Neural cell (in vitro differentiated cells): ENCODE measurements around the gene NAA50. TPM values are rescaled to one million over a fixed set of nuclear protein-coding genes. Genes with fewer than 3 reads are reported as not detected.

Source experiments
- H2AFZ ChIP-seq: fragments of 200-600, 300-800 bp; sonication (generic), shearing (Covaris generic); 2 replicates; pipeline ENCODE4 v1.6.0; 2014; ENCODE audit warnings: low read depth, mild to moderate bottlenecking, antibody characterized with exemption, low read length, moderate library complexity
- H3F3A ChIP-seq: fragments of 200-600 bp; shearing (Covaris generic); 2 replicates; pipeline ENCODE4 v1.6.1; 2016; ENCODE audit warnings: mild to moderate bottlenecking, moderate library complexity, mixed read lengths, antibody characterized with exemption, low read length; ENCODE audit not compliant: insufficient read depth, poor library complexity, severe bottlenecking
- H3K27ac ChIP-seq: fragments of 200-600, 300-800 bp; sonication (generic), shearing (Covaris generic); 2 replicates; pipeline ENCODE4 v1.5.1; 2014; ENCODE audit warnings: mild to moderate bottlenecking, low read length, moderate library complexity
- H3K27me3 ChIP-seq: fragments of 300-800, 200-600 bp; sonication (generic), shearing (Covaris generic); 2 replicates; pipeline ENCODE4 v1.6.0; 2014; ENCODE audit warnings: mild to moderate bottlenecking, low read depth, low read length, moderate library complexity; ENCODE audit not compliant: insufficient read depth
- H3K36me3 ChIP-seq: fragments of 300-800, 200-600 bp; sonication (generic), shearing (Covaris generic); 2 replicates; pipeline ENCODE4 v1.5.1; 2014; ENCODE audit warnings: mild to moderate bottlenecking, antibody characterized with exemption, low read length, moderate library complexity; ENCODE audit not compliant: insufficient read depth
- H3K4me2 ChIP-seq: fragments of 300-800, 200-600 bp; sonication (generic), shearing (Covaris generic); 2 replicates; pipeline ENCODE4 v1.6.0; 2014; ENCODE audit warnings: mild to moderate bottlenecking, low read length
- H3K4me3 ChIP-seq: fragments of 300-800, 200-600 bp; sonication (generic), shearing (Covaris generic); 2 replicates; pipeline ENCODE4 v1.5.1; 2014; ENCODE audit warnings: mild to moderate bottlenecking, low read length, moderate library complexity
- H3K79me2 ChIP-seq: fragments of 200-600 bp; shearing (Covaris generic); replicated peaks from 2 replicates; pipeline ENCODE4 v1.6.0; 2014; ENCODE audit warnings: mild to moderate bottlenecking, low read length, moderate library complexity; ENCODE audit not compliant: insufficient read depth
- H3K9ac ChIP-seq: fragments of 300-800, 200-600 bp; sonication (generic), shearing (Covaris generic); 2 replicates; pipeline ENCODE4 v1.6.1; 2016; ENCODE audit warnings: mild to moderate bottlenecking, low read length, mixed read lengths
- H3K9me2 ChIP-seq: fragments of 200-600 bp; shearing (Covaris generic); 2 replicates; pipeline ENCODE4 v1.6.1; 2016; ENCODE audit warnings: mild to moderate bottlenecking, low read length, mixed read lengths; ENCODE audit not compliant: insufficient read depth
- H3K9me3 ChIP-seq: fragments of 200-600, 300-800 bp; sonication (generic), shearing (Covaris generic); 2 replicates; pipeline ENCODE4 v1.6.1; 2016; ENCODE audit warnings: mild to moderate bottlenecking, mixed run types, low read length, moderate library complexity, mixed read lengths
- H4K20me1 ChIP-seq: fragments of 200-600 bp; shearing (Covaris generic); 2 replicates; pipeline ENCODE4 v1.6.1; 2016; ENCODE audit warnings: mild to moderate bottlenecking, mixed run types; ENCODE audit not compliant: insufficient read depth
- EP300 ChIP-seq: fragments of 450-650 bp; conservative IDR thresholded peaks from 2 replicates; pipeline ENCODE4 v1.6.1; 2014; ENCODE audit warnings: antibody characterized with exemption, mild to moderate bottlenecking, moderate library complexity; ENCODE audit not compliant: poor library complexity, severe bottlenecking
- EZH2 ChIP-seq: fragments of 200-600, 300-800 bp; shearing (Covaris generic), sonication (generic); IDR thresholded peaks from 2 replicates; pipeline ENCODE4 v1.6.1; 2014; ENCODE audit warnings: antibody characterized with exemption, low read length, borderline replicate concordance, mild to moderate bottlenecking; ENCODE audit not compliant: insufficient read depth, poor library complexity, severe bottlenecking
- MXI1 ChIP-seq: fragments of 450-650 bp; conservative IDR thresholded peaks from 2 replicates; pipeline ENCODE4 v1.6.1; 2014; ENCODE audit warnings: antibody characterized with exemption, mild to moderate bottlenecking; ENCODE audit not compliant: poor library complexity, severe bottlenecking
- POLR2AphosphoS5 ChIP-seq: IDR thresholded peaks from 2 replicates; pipeline ENCODE4 v1.6.1; 2012
- RAD21 ChIP-seq: fragments of 450-650 bp; conservative IDR thresholded peaks from 2 replicates; pipeline ENCODE4 v1.6.1; 2014; ENCODE audit warnings: antibody characterized with exemption, mild to moderate bottlenecking, moderate library complexity
- SMC3 ChIP-seq: fragments of 450-650 bp; conservative IDR thresholded peaks from 2 replicates; pipeline ENCODE4 v1.6.1; 2014; ENCODE audit warnings: antibody characterized with exemption, mild to moderate bottlenecking, moderate library complexity; ENCODE audit not compliant: poor library complexity
- TAF1 ChIP-seq: IDR thresholded peaks from 2 replicates; pipeline ENCODE4 v1.6.1; 2012; ENCODE audit warnings: low read depth
- polyA plus RNA-seq: library from polyadenylated mRNA; depleted of rRNA; stranded (reverse); fragments of >200 nt; gene quantifications from 2 replicates; pipeline ENCODE4 v1.2.3, GENCODE V29; 2014
- TF ChIP-seq, protein P1 (sequence below): IDR thresholded peaks from 2 replicates; pipeline ENCODE4 v1.6.1; 2012; ENCODE audit warnings: borderline replicate concordance
- TF ChIP-seq, protein P2 (sequence below): fragments of 450-650 bp; IDR thresholded peaks from 2 replicates; pipeline ENCODE4 v1.5.1; 2014; ENCODE audit warnings: antibody characterized with exemption, mild to moderate bottlenecking, moderate library complexity; ENCODE audit not compliant: poor library complexity, severe bottlenecking

The NAA50 gene
- polyA plus RNA-seq, 1 donor from 2014 or later: 69.6 TPM

DNA sequence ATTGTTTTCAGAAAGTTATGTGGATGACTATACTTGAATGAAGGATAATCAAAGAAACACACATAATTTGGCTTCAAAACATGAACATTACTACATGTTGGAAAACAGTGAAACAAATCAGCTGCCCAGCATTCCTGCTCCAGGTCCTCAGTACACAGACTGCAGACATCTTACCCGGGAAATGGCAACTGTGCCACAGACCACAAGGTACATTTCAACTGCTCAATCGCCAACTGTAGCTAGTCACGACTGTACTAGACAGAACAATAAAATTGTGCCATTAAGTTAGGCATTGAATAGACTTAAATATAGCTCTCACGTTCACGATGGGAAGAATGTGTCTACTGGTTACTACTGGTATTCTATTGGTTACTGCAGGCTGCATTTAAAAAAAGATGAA, 5.0 kb downstream of the NAA50 start:
- Histone ChIP-seq H3K9me3 (no peaks in the 10 kb centered on the region), H3F3A (peaks cover 4% of the 10 kb centered on the region), H3K4me2 (no peak overlapping the region), H2AFZ (no peak overlapping the region), H3K4me3 (no peak overlapping the region), H4K20me1 (no peaks in the 10 kb centered on the region), H3K9ac (no peak overlapping the region), H3K79me2 (peaks cover 82% of the 10 kb centered on the region), H3K27ac (no peak overlapping the region), H3K27me3 (no peaks in the 10 kb centered on the region), H3K9me2 (no peaks in the 10 kb centered on the region), H3K36me3 (no peaks in the 10 kb centered on the region)
- TF ChIP-seq, protein P1, sequence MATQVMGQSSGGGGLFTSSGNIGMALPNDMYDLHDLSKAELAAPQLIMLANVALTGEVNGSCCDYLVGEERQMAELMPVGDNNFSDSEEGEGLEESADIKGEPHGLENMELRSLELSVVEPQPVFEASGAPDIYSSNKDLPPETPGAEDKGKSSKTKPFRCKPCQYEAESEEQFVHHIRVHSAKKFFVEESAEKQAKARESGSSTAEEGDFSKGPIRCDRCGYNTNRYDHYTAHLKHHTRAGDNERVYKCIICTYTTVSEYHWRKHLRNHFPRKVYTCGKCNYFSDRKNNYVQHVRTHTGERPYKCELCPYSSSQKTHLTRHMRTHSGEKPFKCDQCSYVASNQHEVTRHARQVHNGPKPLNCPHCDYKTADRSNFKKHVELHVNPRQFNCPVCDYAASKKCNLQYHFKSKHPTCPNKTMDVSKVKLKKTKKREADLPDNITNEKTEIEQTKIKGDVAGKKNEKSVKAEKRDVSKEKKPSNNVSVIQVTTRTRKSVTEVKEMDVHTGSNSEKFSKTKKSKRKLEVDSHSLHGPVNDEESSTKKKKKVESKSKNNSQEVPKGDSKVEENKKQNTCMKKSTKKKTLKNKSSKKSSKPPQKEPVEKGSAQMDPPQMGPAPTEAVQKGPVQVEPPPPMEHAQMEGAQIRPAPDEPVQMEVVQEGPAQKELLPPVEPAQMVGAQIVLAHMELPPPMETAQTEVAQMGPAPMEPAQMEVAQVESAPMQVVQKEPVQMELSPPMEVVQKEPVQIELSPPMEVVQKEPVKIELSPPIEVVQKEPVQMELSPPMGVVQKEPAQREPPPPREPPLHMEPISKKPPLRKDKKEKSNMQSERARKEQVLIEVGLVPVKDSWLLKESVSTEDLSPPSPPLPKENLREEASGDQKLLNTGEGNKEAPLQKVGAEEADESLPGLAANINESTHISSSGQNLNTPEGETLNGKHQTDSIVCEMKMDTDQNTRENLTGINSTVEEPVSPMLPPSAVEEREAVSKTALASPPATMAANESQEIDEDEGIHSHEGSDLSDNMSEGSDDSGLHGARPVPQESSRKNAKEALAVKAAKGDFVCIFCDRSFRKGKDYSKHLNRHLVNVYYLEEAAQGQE: no peak
- TF ChIP-seq POLR2AphosphoS5: no peak
- TF ChIP-seq EP300: no peak
- TF ChIP-seq RAD21: no peak
- no peak for TF ChIP-seq TAF1
- TF ChIP-seq EZH2: no peak
- TF ChIP-seq, protein P2, sequence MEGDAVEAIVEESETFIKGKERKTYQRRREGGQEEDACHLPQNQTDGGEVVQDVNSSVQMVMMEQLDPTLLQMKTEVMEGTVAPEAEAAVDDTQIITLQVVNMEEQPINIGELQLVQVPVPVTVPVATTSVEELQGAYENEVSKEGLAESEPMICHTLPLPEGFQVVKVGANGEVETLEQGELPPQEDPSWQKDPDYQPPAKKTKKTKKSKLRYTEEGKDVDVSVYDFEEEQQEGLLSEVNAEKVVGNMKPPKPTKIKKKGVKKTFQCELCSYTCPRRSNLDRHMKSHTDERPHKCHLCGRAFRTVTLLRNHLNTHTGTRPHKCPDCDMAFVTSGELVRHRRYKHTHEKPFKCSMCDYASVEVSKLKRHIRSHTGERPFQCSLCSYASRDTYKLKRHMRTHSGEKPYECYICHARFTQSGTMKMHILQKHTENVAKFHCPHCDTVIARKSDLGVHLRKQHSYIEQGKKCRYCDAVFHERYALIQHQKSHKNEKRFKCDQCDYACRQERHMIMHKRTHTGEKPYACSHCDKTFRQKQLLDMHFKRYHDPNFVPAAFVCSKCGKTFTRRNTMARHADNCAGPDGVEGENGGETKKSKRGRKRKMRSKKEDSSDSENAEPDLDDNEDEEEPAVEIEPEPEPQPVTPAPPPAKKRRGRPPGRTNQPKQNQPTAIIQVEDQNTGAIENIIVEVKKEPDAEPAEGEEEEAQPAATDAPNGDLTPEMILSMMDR: no peak
- no peak for TF ChIP-seq SMC3
- TF ChIP-seq MXI1: no peak

DNA sequence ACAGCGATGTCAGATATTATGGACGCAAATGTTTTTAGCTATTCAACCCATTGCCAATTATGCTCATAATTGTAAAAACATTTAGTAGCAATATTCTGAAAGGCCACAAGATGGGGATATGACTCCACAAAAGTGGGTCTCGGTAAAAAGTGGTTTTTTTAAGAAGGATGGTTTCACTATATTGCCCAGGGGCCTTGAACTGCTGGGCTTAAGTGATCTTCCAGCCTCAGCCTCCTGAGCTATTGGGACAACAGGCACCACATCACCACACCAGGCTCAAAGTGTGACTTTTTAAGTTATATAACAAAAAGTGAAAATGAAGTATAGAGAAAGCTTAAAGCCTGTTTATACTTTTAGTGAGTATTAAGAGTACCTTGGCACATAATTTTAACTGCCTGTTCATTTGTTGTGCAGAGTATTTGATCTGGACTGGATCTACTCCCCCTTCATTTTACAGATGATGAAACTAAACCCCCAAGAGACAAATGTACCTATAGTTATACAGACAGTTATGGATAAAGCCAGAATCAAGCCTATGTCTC, 9.4 kb downstream of the NAA50 start:
- Histone ChIP-seq H3F3A (no peaks in the 10 kb centered on the region), H3K9me2 (no peaks in the 10 kb centered on the region), H4K20me1 (no peaks in the 10 kb centered on the region), H3K4me2 (no peak overlapping the region), H3K79me2 (peaks cover 73% of the 10 kb centered on the region), H3K4me3 (no peak overlapping the region), H3K9me3 (no peaks in the 10 kb centered on the region), H3K27ac (no peak overlapping the region), H3K36me3 (no peaks in the 10 kb centered on the region), H3K9ac (no peak overlapping the region), H2AFZ (no peak overlapping the region), H3K27me3 (no peaks in the 10 kb centered on the region)
- TF ChIP-seq POLR2AphosphoS5: no peak
- peak; percentile 83 for TF ChIP-seq SMC3
- peak; percentile 83 for TF ChIP-seq RAD21
- TF ChIP-seq, protein P1: no peak
- TF ChIP-seq, protein P2: peak; percentile 75
